ENCODE measurements around the gene ZNF552. TPM values are rescaled to one million over a fixed set of nuclear protein-coding genes. Genes with fewer than 3 reads are reported as not detected.
"Not testable (repeated sequence)": the region's sequence is repeated elsewhere in the genome, so short reads cannot be mapped to it uniquely, and the experiment has no call there.

Gene ZNF552
- total RNA-seq, 5 donors from 2014 or later (not counting 1 experiment from before 2014, with no cell fraction given), result 12.7 to 18.9 (median 16.2) TPM

GRCh38 chr19:57849666-57850473 is 35.2 kb upstream of the ZNF552 start, which contains the start of gene ZNF587:
Gene ZNF587, plus strand, starts transcription at chr19:57849859. Its CDS starts 180 bp downstream, at chr19:57850039.
- not testable (repeated sequence) for H3K27me3 Mint-ChIP-seq
- peaks cover 31% of the 10 kb centered on the region for H3K36me3 Mint-ChIP-seq

GRCh38 chr19:57849162-57849665 is 34.5 kb upstream of the ZNF552 start:
- H3K9me3 ChIP-seq; CTCF ChIA-PET; H3K36me3 ChIP-seq (ENCODE audit: control insufficient read depth in 2 of 2, extremely low read depth in 1 of 2, insufficient read depth in 1 of 2, low read length in 1 of 2); H3K9me3 Mint-ChIP-seq; DNase-seq; H3K27me3 ChIP-seq (replicated peaks in 1 of 2; ENCODE audit: control insufficient read depth in 2 of 2, extremely low read depth in 1 of 2, insufficient read depth in 2 of 2, low read length in 1 of 2); H3K27me3 Mint-ChIP-seq; ATAC-seq (replicated peaks in 1 of 4): not testable (repeated sequence)
- POLR2A ChIA-PET, result interaction anchor here in 1 of 2 donors (0.6 kb wide), 2 partner anchors 210 to 573 kb away, joined by 3 read pairs; no protein-coding TSS in a partner anchor
- Histone ChIP-seq H3K4me3 (ENCODE audit: control insufficient read depth in 1 of 2, extremely low read depth in 1 of 2, low read length in 1 of 2) (peak overlapping the region; percentile 68 to 75), H3K4me1 (ENCODE audit: control insufficient read depth in 1 of 2, extremely low read depth in 1 of 2, insufficient read depth in 2 of 2, low read length in 2 of 2) (peaks cover 5 to 21% of the 10 kb centered on the region in 2 experiments), H3K27ac (ENCODE audit: low read length) (peak overlapping the region; percentile 78)
- Mint-ChIP-seq H3K36me3 (peaks cover 31% of the 10 kb centered on the region), H3K27ac (peak overlapping the region; percentile 91 to 93), H3K4me3 (peak overlapping the region; percentile 92 to 97 (median 93)), H3K4me1 (peaks cover 28 to 35% (median 31%) of the 10 kb centered on the region in 3 donors)
- WGBS (ENCODE audit: insufficient coverage), result no CpG with 5 or more reads among the region's 2 CpGs

More at GRCh38 chr19:57849666-57850473, 35.2 kb upstream of the ZNF552 start, which contains the start of gene ZNF587:
- not testable (repeated sequence) for H3K27me3 ChIP-seq (replicated peaks in 1 of 2; ENCODE audit: control insufficient read depth in 2 of 2, extremely low read depth in 1 of 2, insufficient read depth in 2 of 2, low read length in 1 of 2); H3K36me3 ChIP-seq (ENCODE audit: control insufficient read depth in 2 of 2, extremely low read depth in 1 of 2, insufficient read depth in 1 of 2, low read length in 1 of 2); H3K9me3 ChIP-seq; H3K9me3 Mint-ChIP-seq
- peak within 1 kb of the TSS; percentile 91 to 93 for H3K27ac Mint-ChIP-seq
- Histone ChIP-seq H3K4me1 (ENCODE audit: control insufficient read depth in 1 of 2, extremely low read depth in 1 of 2, insufficient read depth in 2 of 2, low read length in 2 of 2) (peaks cover 5 to 21% of the 10 kb centered on the region in 2 experiments), H3K4me3 (ENCODE audit: control insufficient read depth in 1 of 2, extremely low read depth in 1 of 2, low read length in 1 of 2) (peak within 1 kb of the TSS; percentile 68 to 75), H3K27ac (ENCODE audit: low read length) (peak within 1 kb of the TSS; percentile 78)
- peaks cover 28 to 35% (median 31%) of the 10 kb centered on the region in 3 donors for H3K4me1 Mint-ChIP-seq
- DNase-seq (peak; percentile 52 to 91 (median 83)), ATAC-seq (replicated peaks in 1 of 4) (peak; percentile 99 to 100 (median 100))
- 2% methylated on average over 26 of the region's 42 CpGs for WGBS (ENCODE audit: insufficient coverage)
- ChIA-PET POLR2A (interaction anchor here in 1 of 2 donors (0.6 to 0.8 kb wide), 3 partner anchors 30 to 574 kb away, joined by 3 to 4 read pairs (median 3); no protein-coding TSS in a partner anchor), CTCF (interaction anchor here in 1 of 2 donors (0.6 kb wide), 1 partner anchor 31 kb away, joined by 8 read pairs; no protein-coding TSS in a partner anchor)
- H3K4me3 Mint-ChIP-seq, result peak within 1 kb of the TSS; percentile 92 to 97 (median 93)

- ATAC-seq (replicated peaks in 1 of 4); H3K27ac ChIP-seq (ENCODE audit: low read length); H3K4me3 Mint-ChIP-seq; CTCF ChIA-PET; H3K36me3 ChIP-seq (ENCODE audit: control insufficient read depth in 2 of 2, extremely low read depth in 1 of 2, insufficient read depth in 1 of 2, low read length in 1 of 2); H3K4me3 ChIP-seq (ENCODE audit: control insufficient read depth in 1 of 2, extremely low read depth in 1 of 2, low read length in 1 of 2); POLR2A ChIA-PET; H3K27me3 Mint-ChIP-seq; H3K9me3 ChIP-seq; H3K27me3 ChIP-seq (replicated peaks in 1 of 2; ENCODE audit: control insufficient read depth in 2 of 2, extremely low read depth in 1 of 2, insufficient read depth in 2 of 2, low read length in 1 of 2); H3K9me3 Mint-ChIP-seq; H3K27ac Mint-ChIP-seq; DNase-seq: not testable (repeated sequence)
- no CpG with 5 or more reads among the region's 3 CpGs for WGBS (ENCODE audit: insufficient coverage)
- H3K4me1 Mint-ChIP-seq, result peaks cover 24 to 27% (median 25%) of the 10 kb centered on the region in 3 donors
- H3K36me3 Mint-ChIP-seq, result peaks cover 26% of the 10 kb centered on the region
- peaks cover 5 to 21% of the 10 kb centered on the region in 2 experiments for H3K4me1 ChIP-seq (ENCODE audit: control insufficient read depth in 1 of 2, extremely low read depth in 1 of 2, insufficient read depth in 2 of 2, low read length in 2 of 2)
These were observed 32.5 kb upstream of the ZNF552 start for GRCh38 chr19:57847164-57847563.

GRCh38 chr19:57841122-57841763 is 26.5 kb upstream of the ZNF552 start:
- Histone ChIP-seq H3K9me3 (no peaks in the 10 kb centered on the region), H3K27ac (ENCODE audit: low read length) (no peak overlapping the region), H3K27me3 (replicated peaks in 1 of 2; ENCODE audit: control insufficient read depth in 2 of 2, extremely low read depth in 1 of 2, insufficient read depth in 2 of 2, low read length in 1 of 2) (no peaks in the 10 kb centered on the region), H3K4me3 (ENCODE audit: control insufficient read depth in 1 of 2, extremely low read depth in 1 of 2, low read length in 1 of 2) (no peak overlapping the region), H3K4me1 (ENCODE audit: control insufficient read depth in 1 of 2, extremely low read depth in 1 of 2, insufficient read depth in 2 of 2, low read length in 2 of 2) (peaks cover 0 to 2% of the 10 kb centered on the region in 2 experiments), H3K36me3 (ENCODE audit: control insufficient read depth in 2 of 2, extremely low read depth in 1 of 2, insufficient read depth in 1 of 2, low read length in 1 of 2) (peaks cover 0 to 16% of the 10 kb centered on the region in 2 donors)
- peaks cover 5 to 23% (median 13%) of the 10 kb centered on the region in 3 donors for H3K4me1 Mint-ChIP-seq
- H3K36me3 Mint-ChIP-seq, result peaks cover 52% of the 10 kb centered on the region
- no peak overlapping the region for H3K4me3 Mint-ChIP-seq
- 91% methylated on average over 4 of the region's 6 CpGs for WGBS (ENCODE audit: insufficient coverage)
- H3K27me3 Mint-ChIP-seq, result no peaks in the 10 kb centered on the region
- ChIA-PET POLR2A (no interaction called here), CTCF (no interaction called here)
- no peak for ATAC-seq (replicated peaks in 1 of 4)
- no peak for DNase-seq
- H3K27ac Mint-ChIP-seq, result no peak overlapping the region
- H3K9me3 Mint-ChIP-seq, result no peaks in the 10 kb centered on the region

GRCh38 chr19:57838622-57839191 is 24.0 kb upstream of the ZNF552 start:
- CTCF ChIA-PET; H3K27ac ChIP-seq (ENCODE audit: low read length); H3K9me3 Mint-ChIP-seq; H3K4me3 ChIP-seq (ENCODE audit: control insufficient read depth in 1 of 2, extremely low read depth in 1 of 2, low read length in 1 of 2); DNase-seq; POLR2A ChIA-PET; H3K36me3 ChIP-seq (ENCODE audit: control insufficient read depth in 2 of 2, extremely low read depth in 1 of 2, insufficient read depth in 1 of 2, low read length in 1 of 2); H3K9me3 ChIP-seq; H3K27me3 ChIP-seq (replicated peaks in 1 of 2; ENCODE audit: control insufficient read depth in 2 of 2, extremely low read depth in 1 of 2, insufficient read depth in 2 of 2, low read length in 1 of 2); H3K4me1 ChIP-seq (ENCODE audit: control insufficient read depth in 1 of 2, extremely low read depth in 1 of 2, insufficient read depth in 2 of 2, low read length in 2 of 2); H3K4me3 Mint-ChIP-seq; H3K27me3 Mint-ChIP-seq: not testable (repeated sequence)
- Mint-ChIP-seq H3K36me3 (peaks cover 48% of the 10 kb centered on the region), H3K27ac (peak overlapping the region in 1 of 2 donors; percentile 70), H3K4me1 (peaks cover 5 to 23% (median 13%) of the 10 kb centered on the region in 3 donors)
- peak in 1 of 4 experiments; percentile 55 for ATAC-seq (replicated peaks in 1 of 4)
- WGBS (ENCODE audit: insufficient coverage), result 83% methylated on average over 2 of the region's 5 CpGs

- H3K36me3 ChIP-seq (ENCODE audit: control insufficient read depth in 2 of 2, extremely low read depth in 1 of 2, insufficient read depth in 1 of 2, low read length in 1 of 2); H3K4me3 Mint-ChIP-seq; ATAC-seq (replicated peaks in 1 of 4); H3K9me3 Mint-ChIP-seq; H3K4me3 ChIP-seq (ENCODE audit: control insufficient read depth in 1 of 2, extremely low read depth in 1 of 2, low read length in 1 of 2); DNase-seq; H3K27ac ChIP-seq (ENCODE audit: low read length); H3K27me3 ChIP-seq (replicated peaks in 1 of 2; ENCODE audit: control insufficient read depth in 2 of 2, extremely low read depth in 1 of 2, insufficient read depth in 2 of 2, low read length in 1 of 2); H3K9me3 ChIP-seq; H3K27me3 Mint-ChIP-seq; H3K27ac Mint-ChIP-seq; H3K4me1 ChIP-seq (ENCODE audit: control insufficient read depth in 1 of 2, extremely low read depth in 1 of 2, insufficient read depth in 2 of 2, low read length in 2 of 2); CTCF ChIA-PET: not testable (repeated sequence)
- H3K36me3 Mint-ChIP-seq, result peaks cover 36% of the 10 kb centered on the region
- peaks cover 8 to 23% (median 18%) of the 10 kb centered on the region in 3 donors for H3K4me1 Mint-ChIP-seq
- no CpG with 5 or more reads among the region's 5 CpGs for WGBS (ENCODE audit: insufficient coverage)
- POLR2A ChIA-PET, result interaction anchor here in 1 of 2 donors (0.6 kb wide), 1 partner anchor 260 kb away, joined by 3 read pairs; no protein-coding TSS in a partner anchor
These were observed 22.3 kb upstream of the ZNF552 start for GRCh38 chr19:57836991-57837390.

Data from T-cell (primary cell).